GM20000 (cell line): ENCODE data around the gene MSANTD2.

Source experiments
- DNase-seq: peaks from one replicate; pipeline ENCODE4 v3.0.0; 2012; ENCODE audit warnings: low spot score
- CTCF ChIP-seq: IDR thresholded peaks from 2 replicates; pipeline ENCODE4 v1.5.1; 2012; ENCODE audit warnings: mild to moderate bottlenecking, control low read depth; ENCODE audit errors: extremely low read depth, missing control alignments

The MSANTD2 gene

GRCh38 chr11:124800226-124800929 lies at the start of gene MSANTD2:
Gene MSANTD2, minus strand, starts transcription at chr11:124800406. Its CDS starts 26 bp downstream, at chr11:124800380.
- no peak for TF ChIP-seq CTCF
- DNase-seq, result peak; percentile 92

- DNase-seq, result no peak
These were observed 46.0 kb upstream of the MSANTD2 start for GRCh38 chr11:124846070-124846673.

DNA sequence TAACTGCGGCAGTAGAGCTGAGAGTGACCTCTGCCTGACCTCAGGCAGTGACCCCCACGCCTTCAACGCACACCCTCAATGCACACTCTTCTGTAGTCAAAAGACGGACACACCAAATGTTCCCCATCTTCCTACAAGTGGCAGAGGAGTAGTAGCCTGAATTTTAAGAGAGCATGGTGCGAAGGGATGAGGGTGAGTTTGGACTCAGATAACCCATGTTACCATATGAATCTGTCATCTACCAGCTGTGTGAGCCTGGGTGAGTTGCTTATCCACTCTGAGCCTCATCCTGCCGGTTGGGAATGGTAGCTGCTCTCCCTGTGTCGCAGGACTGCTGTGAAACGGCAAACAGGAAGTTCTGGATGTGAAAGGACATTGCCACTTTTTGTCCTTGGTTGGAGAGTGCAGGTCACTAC lies 44.5 kb upstream of the MSANTD2 start:
- TF ChIP-seq CTCF, result no peak
- DNase-seq, result no peak

More at GRCh38 chr11:124846070-124846673, 46.0 kb upstream of the MSANTD2 start:
- no peak for TF ChIP-seq CTCF

DNA sequence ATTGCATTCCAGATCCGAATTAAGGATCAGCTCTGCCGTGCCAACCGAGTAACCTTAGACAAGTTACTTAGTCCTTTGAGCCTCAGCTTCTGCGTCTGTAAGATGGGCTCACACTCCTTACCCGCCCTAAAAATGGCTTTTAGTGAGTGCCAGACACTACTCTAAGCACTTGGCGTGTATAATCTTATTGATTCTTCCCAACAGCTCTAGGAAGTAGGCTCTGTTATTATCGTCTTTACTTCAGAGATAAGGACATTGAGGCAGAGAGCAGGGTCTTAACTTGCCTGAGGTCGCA lies 43.4 kb upstream of the MSANTD2 start:
- no peak for DNase-seq
- no peak for TF ChIP-seq CTCF

DNA sequence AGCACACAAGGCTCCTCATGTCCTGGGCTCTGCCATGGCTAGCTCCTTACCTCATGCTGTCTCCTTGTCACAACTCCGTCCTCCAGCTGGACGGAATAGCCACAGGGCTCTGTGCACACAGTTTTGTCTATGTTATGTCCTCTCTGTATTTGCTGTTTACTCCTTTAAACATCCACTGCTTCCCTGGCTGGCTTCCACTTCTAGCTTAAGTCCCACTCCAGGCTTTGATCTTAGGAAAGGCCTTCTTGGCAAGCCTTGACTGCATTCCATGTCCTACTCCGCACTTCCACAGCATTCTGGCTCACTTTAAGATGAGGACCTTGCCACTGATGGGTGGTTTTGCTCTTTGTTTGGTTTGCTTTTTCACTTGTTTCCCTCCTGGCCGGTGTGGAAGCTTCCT lies 42.1 kb upstream of the MSANTD2 start:
- DNase-seq, result no peak
- TF ChIP-seq CTCF, result no peak

DNA sequence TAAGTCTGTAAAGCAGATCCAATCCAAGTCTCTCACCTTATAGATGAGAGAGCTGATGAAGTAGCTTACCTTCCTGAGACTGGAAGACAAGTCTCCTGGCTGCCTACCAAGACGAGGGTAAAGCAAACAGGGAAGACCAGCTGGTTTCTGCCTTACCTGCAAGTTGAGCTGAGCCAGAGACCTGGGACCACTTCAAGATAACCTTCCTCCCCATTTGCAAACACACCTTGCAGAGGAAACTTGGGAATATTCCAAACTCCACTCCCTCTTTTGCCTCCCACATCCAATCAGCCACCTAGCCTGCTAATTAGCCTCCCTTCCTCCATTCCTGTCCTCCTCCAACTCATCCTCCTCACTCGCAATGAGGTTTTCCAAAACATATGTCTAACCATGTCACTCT lies 41.6 kb upstream of the MSANTD2 start:
- TF ChIP-seq CTCF, result no peak

DNA sequence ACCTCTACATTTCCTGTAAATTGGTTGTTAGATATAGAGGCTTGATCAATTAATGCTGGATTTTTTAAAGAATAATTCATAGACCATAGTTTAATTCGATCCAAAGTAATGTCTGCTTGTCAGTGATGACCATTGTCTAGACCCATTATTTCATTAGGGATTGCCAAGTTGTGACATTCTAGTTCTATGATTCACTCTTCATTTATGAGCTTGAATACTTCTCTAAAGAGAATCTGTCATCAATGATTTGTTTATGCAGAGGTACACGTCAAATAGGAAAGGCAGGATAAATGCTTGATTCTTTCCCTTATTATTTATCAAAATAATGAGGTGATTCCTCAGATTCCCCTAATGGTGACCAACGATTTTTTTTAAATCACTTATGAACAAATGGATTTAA lies 41.0 kb upstream of the MSANTD2 start:
- TF ChIP-seq CTCF, result no peak
- no peak for DNase-seq

More for the DNA sequence above, 41.6 kb upstream of the MSANTD2 start:
- no peak for DNase-seq
